ENCODE measurements around the gene TOMT.
"Not testable (repeated sequence)": the region's sequence is repeated elsewhere in the genome, so short reads cannot be mapped to it uniquely, and the experiment has no call there.

TOMT gene

GRCh38 chr11:72124046-72124445, 18.3 kb downstream of the TOMT start:
- no peak for DNase-seq (ENCODE audit: low read depth in 2 of 2)

GRCh38 chr11:72125956-72126355, 20.2 kb downstream of the TOMT start:
- no peak for DNase-seq (ENCODE audit: low read depth in 2 of 2)

DNA sequence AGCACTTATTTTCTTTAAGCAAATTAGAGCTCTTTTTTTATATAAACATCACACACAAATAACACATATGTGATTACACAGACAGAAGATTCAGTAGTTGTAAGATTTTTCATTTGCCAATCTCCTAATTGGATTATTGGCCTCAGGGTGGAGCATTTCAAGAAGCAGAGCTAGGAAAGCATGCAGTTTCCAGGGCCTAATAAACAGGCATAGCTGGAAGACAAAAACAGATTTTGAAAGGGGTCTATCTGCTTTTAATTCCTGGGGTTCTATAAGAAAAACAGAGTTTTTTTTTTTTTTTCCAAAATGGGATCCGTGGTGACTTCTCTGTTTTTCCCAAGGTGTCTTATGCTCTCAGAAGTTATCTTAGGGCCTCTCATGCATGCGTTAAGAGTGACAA, 22.2 kb downstream of the TOMT start:
- no peak for DNase-seq (ENCODE audit: low read depth in 2 of 2)

- DNase-seq (ENCODE audit: low read depth in 2 of 2), result no peak
These were observed 23.7 kb downstream of the TOMT start for GRCh38 chr11:72129381-72129780.

DNA sequence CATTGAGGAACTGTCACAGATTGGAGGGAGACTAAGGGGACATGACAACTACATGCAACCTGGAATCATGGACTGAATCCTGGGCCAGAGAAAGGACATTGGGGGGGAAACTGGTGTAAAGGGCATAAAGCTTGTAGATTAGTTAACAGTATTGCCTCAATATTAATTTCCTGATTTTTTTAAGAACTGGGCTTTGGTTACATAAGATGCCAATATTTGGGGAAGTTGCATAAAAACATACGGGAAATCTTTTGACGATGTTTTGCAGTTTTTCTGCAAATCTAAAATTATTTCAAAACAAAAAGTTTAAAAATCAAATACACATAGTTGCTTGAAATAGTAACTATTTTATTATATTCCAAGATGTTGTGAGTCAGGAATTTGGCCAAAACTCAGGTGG, 26.9 kb downstream of the TOMT start:
- no peak for DNase-seq (ENCODE audit: low read depth in 2 of 2)

DNA sequence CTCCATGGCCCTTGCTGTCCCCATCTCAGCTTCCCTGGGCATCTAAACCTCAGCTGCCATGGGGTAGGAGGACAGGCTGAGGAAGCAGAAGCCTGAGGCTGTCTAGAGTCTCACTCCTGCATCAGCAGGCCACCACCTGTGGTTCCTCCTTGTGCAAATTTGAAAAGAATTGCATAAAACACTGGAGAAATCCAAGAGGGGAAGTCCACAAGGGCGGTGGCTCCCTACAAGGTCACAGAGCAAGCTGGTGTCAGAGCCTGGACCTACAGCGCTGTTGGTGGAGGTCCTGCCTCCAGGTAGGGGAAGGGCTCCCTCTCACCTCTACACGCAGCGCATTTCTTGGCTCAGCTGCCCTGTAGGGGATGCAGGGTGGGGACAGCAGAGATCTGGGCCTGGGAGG, 29.7 kb downstream of the TOMT start, which contains the start of gene FOLR3:
Gene FOLR3, plus strand, starts transcription at position 253 of the 400 bp plus-strand sequence. CDS start 228 bp downstream, outside the sequence.
- not testable (repeated sequence) for DNase-seq (ENCODE audit: low read depth in 2 of 2)

GRCh38 chr11:72135891-72136683, 30.4 kb downstream of the TOMT start:
- no peak for DNase-seq (ENCODE audit: low read depth in 2 of 2)

- no peak for DNase-seq (ENCODE audit: low read depth in 2 of 2)
These were observed 31.0 kb downstream of the TOMT start for GRCh38 chr11:72136684-72137262.

DNA sequence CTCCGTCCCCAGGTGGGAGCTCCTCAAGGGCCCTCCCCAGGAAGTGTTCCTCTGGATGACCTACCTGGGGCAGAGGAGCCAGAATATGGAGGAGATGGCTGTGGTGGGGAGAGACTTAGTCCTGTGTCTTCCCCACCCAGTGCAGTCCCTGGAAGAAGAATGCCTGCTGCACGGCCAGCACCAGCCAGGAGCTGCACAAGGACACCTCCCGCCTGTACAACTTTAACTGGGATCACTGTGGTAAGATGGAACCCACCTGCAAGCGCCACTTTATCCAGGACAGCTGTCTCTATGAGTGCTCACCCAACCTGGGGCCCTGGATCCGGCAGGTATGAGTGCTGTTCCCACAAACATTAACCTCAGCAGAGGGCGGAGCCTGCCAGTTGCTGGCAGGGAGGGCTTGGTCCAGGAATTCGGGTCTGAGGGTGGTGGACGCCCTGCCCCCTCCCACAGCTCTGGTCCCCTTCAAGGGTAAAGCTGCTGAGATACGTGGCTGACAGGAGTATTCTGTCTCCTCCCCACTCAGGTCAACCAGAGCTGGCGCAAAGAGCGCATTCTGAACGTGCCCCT, 33.2 kb downstream of the TOMT start:
- no peak for DNase-seq (ENCODE audit: low read depth in 2 of 2)

GRCh38 chr11:72139500-72139899, 33.8 kb downstream of the TOMT start:
- no peak for DNase-seq (ENCODE audit: low read depth in 2 of 2)

- DNase-seq (ENCODE audit: low read depth in 2 of 2), result no peak
These were observed 34.9 kb downstream of the TOMT start for GRCh38 chr11:72140661-72141060.

GRCh38 chr11:72141066-72141465, 35.3 kb downstream of the TOMT start:
- DNase-seq (ENCODE audit: low read depth in 2 of 2), result peak; percentile 10 to 23

GRCh38 chr11:72142086-72142485, 36.4 kb downstream of the TOMT start:
- not testable (repeated sequence) for DNase-seq (ENCODE audit: low read depth in 2 of 2)

- not testable (repeated sequence) for DNase-seq (ENCODE audit: low read depth in 2 of 2)
These were observed 36.8 kb downstream of the TOMT start for GRCh38 chr11:72142543-72142942.

GRCh38 chr11:72144807-72145565, 39.3 kb downstream of the TOMT start:
- no peak for DNase-seq (ENCODE audit: low read depth in 2 of 2)

GRCh38 chr11:72146625-72147024, 40.9 kb downstream of the TOMT start:
- DNase-seq (ENCODE audit: low read depth in 2 of 2), result no peak

- no peak for DNase-seq (ENCODE audit: low read depth in 2 of 2)
These were observed 45.2 kb downstream of the TOMT start for GRCh38 chr11:72150882-72151281.

GRCh38 chr11:72153874-72154273, 48.1 kb downstream of the TOMT start:
- DNase-seq (ENCODE audit: low read depth in 2 of 2), result not testable (repeated sequence)

DNA sequence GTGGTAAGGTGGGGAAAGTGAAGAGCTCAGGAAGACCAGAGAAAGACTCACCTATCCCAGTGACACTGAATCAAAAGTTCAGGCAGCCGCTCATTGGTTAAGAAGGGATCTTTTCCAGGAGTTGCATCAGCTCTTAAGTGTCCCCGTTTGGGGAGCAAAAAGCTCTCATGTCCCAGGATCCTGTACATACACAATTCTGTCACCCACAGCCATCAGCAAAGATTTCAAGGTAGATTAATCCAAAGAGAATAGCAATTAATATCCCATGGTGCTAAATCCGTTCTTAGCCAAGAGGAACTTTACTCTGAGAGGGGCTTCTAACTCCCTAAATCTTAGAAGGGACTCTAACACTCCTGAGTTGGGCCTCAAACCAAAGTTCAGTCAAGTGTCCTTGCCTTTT, 49.1 kb downstream of the TOMT start:
- no peak for DNase-seq (ENCODE audit: low read depth in 2 of 2)

DNA sequence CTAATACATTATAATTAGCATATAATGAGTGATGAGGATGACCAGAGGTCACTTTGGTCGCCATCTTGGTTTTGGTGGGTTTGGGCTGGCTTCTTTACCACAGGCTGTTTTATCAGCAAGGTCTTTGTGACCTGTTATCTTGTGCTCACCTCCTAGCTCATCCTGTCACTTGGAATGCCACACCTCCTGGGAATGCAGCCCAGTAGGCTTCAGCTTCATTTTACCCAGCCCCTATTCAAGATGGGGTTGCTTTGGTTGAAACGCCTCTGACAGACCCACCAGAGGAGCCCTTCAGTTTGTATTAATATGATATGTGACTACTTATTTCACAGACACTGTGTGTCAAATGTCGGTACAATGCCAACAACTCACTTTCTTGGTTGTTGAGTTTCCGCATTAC, 50.0 kb downstream of the TOMT start:
- DNase-seq (ENCODE audit: low read depth in 2 of 2), result no peak

DNA sequence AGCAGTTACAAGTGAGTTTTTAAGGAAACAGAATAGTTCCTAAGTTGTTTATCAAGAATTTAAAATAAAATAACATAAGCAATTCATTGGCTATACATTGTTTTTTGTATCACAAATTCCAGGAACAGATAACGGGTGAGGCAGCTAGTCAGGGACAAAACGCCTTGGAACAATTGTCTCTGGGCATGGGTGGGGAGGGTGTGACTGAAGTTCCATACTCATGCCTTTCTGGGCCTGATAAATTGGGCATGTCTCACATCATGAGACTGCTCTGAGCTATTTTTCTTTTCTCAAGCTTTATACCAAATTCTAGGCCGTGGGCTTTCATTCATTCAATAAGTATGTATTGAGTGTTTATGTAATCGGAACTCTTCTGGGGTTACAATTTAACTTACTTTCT, 51.4 kb downstream of the TOMT start:
- DNase-seq (ENCODE audit: low read depth in 2 of 2), result no peak

Data from stimulated activated CD4-positive, alpha-beta T cell treated with anti-CD3 and anti-CD28 coated beads, Interleukin-15, amount 100 ng/mL, for 48 hours (primary cell).